HepG2 (cell line): ENCODE results near the gene ZIM2. TPM values are rescaled to one million over a fixed set of nuclear protein-coding genes. Genes with fewer than 3 reads are reported as not detected.

Experiments used
- ATAD3A ChIP-seq: sonication (generic); formaldehyde crosslinking; IDR thresholded peaks from 2 replicates; pipeline ENCODE4 v1.4.0; 2020; ENCODE audit warnings: missing genetic modification reagents
- CAMTA2 ChIP-seq: sonication (generic); formaldehyde crosslinking; IDR thresholded peaks from 2 replicates; pipeline ENCODE4 v1.4.0; 2020; ENCODE audit warnings: mild to moderate bottlenecking, missing genetic modification reagents, borderline replicate concordance
- CBX1 ChIP-seq: IDR thresholded peaks from one replicate; pipeline ENCODE4 v1.6.1; 2016; ENCODE audit warnings: antibody characterized with exemption, low read depth
- CBX5 ChIP-seq: sonication (generic); formaldehyde crosslinking; IDR thresholded peaks from 2 replicates; pipeline ENCODE4 v1.4.0; 2020; ENCODE audit warnings: missing genetic modification reagents, borderline replicate concordance
- CHD2 ChIP-seq: IDR thresholded peaks from 2 replicates; pipeline ENCODE4 v1.6.1; 2011; ENCODE audit warnings: low read depth, low read length, improper control_type of control experiment
- GTF2F1 ChIP-seq: fragments of 150-350 bp; IDR thresholded peaks from 2 replicates; pipeline ENCODE4 v1.6.1; 2014; ENCODE audit warnings: low read length
- GTF3A ChIP-seq: sonication (generic); formaldehyde crosslinking; conservative IDR thresholded peaks from 2 replicates; pipeline ENCODE4 v1.4.0; 2020; ENCODE audit warnings: mild to moderate bottlenecking, missing genetic modification reagents
- HES4 ChIP-seq: sonication (generic); formaldehyde crosslinking; IDR thresholded peaks from 2 replicates; pipeline ENCODE4 v1.9.0; 2021; ENCODE audit warnings: mild to moderate bottlenecking, missing genetic modification reagents, borderline replicate concordance
- HNF4A ChIP-seq: sonication (generic); formaldehyde crosslinking; IDR thresholded peaks from 2 replicates; pipeline ENCODE4 v1.4.0; 2020; ENCODE audit warnings: missing genetic modification reagents
- IKZF4 ChIP-seq: sonication (generic); formaldehyde crosslinking; IDR thresholded peaks from 2 replicates; pipeline ENCODE4 v1.5.1; 2020; ENCODE audit warnings: borderline replicate concordance, mild to moderate bottlenecking, low read depth, missing genetic modification reagents; ENCODE audit errors: not compliant biosample characterization
- KLF16 ChIP-seq, 2 experiments: sonication (generic) in 1 of 2; formaldehyde crosslinking in 1 of 2; IDR thresholded peaks; 2 replicates each; pipeline versions ENCODE4 v1.6.1 to v1.8.0; 2016 to 2023; ENCODE audit warnings: missing genetic modification reagents in 2 of 2, missing compliant biosample characterization in 1 of 2
- KMT2A ChIP-seq: sonication (generic); formaldehyde crosslinking; IDR thresholded peaks from 2 replicates; pipeline ENCODE4 v1.4.0; 2020; ENCODE audit warnings: missing genetic modification reagents
- MBD4 ChIP-seq: IDR thresholded peaks from 2 replicates; pipeline ENCODE4 v1.6.1; 2012; ENCODE audit warnings: low read length, inconsistent platforms, borderline replicate concordance
- MTA3 ChIP-seq: sonication (generic); formaldehyde crosslinking; IDR thresholded peaks from 2 replicates; pipeline ENCODE4 v1.4.0; 2020; ENCODE audit warnings: missing genetic modification reagents
- PCBP1 ChIP-seq: fragments of 200-400 bp; formaldehyde crosslinking; IDR thresholded peaks from 2 replicates; pipeline ENCODE4 v1.6.1; 2017; ENCODE audit warnings: mild to moderate bottlenecking, low read depth, low read length, borderline replicate concordance
- POGK ChIP-seq: sonication (generic); formaldehyde crosslinking; conservative IDR thresholded peaks from 2 replicates; pipeline ENCODE4 v1.8.0; 2022; ENCODE audit warnings: mild to moderate bottlenecking, moderate library complexity, missing genetic modification reagents
- POGZ ChIP-seq: sonication (generic); formaldehyde crosslinking; IDR thresholded peaks from 2 replicates; pipeline ENCODE4 v1.4.0; 2020; ENCODE audit warnings: mild to moderate bottlenecking, missing genetic modification reagents
- POLR2AphosphoS5 ChIP-seq: IDR thresholded peaks from 2 replicates; pipeline ENCODE4 v1.6.1; 2012; ENCODE audit warnings: low read depth, low read length
- SATB2 ChIP-seq: sonication (generic); formaldehyde crosslinking; IDR thresholded peaks from 2 replicates; pipeline ENCODE4 v1.5.0; 2020; ENCODE audit warnings: missing genetic modification reagents
- ZBTB7B ChIP-seq: sonication (generic); formaldehyde crosslinking; IDR thresholded peaks from 2 replicates; pipeline ENCODE4 v1.4.0; 2020; ENCODE audit warnings: missing genetic modification reagents
- ZFP36 ChIP-seq: fragments of 150-350 bp; IDR thresholded peaks from 2 replicates; pipeline ENCODE4 v1.6.1; 2018; ENCODE audit warnings: borderline replicate concordance, low read length, low read depth; ENCODE audit not compliant: partially characterized antibody
- ZNF256 ChIP-seq: sonication (generic); formaldehyde crosslinking; conservative IDR thresholded peaks from 2 replicates; pipeline ENCODE4 v1.4.0; 2020; ENCODE audit warnings: missing genetic modification reagents
- ZNF326 ChIP-seq: sonication (generic); formaldehyde crosslinking; IDR thresholded peaks from 2 replicates; pipeline ENCODE4 v1.4.0; 2020; ENCODE audit warnings: missing genetic modification reagents, borderline replicate concordance
- ZNF576 ChIP-seq: sonication (generic); formaldehyde crosslinking; IDR thresholded peaks from 2 replicates; pipeline ENCODE4 v1.4.0; 2020; ENCODE audit warnings: mild to moderate bottlenecking, missing genetic modification reagents
- ZNF772 ChIP-seq: sonication (generic); formaldehyde crosslinking; IDR thresholded peaks from 2 replicates; pipeline ENCODE4 v1.5.0; 2020; ENCODE audit warnings: mild to moderate bottlenecking, missing genetic modification reagents
- ZNF782 ChIP-seq: sonication (generic); formaldehyde crosslinking; IDR thresholded peaks from 2 replicates; pipeline ENCODE4 v1.4.0; 2020; ENCODE audit warnings: missing genetic modification reagents, mild to moderate bottlenecking, borderline replicate concordance
- ZNF816 ChIP-seq: sonication (generic); formaldehyde crosslinking; IDR thresholded peaks from 2 replicates; pipeline ENCODE4 v1.8.0; 2022; ENCODE audit warnings: missing genetic modification reagents, mild to moderate bottlenecking, borderline replicate concordance
- ZSCAN21 ChIP-seq: sonication (generic); formaldehyde crosslinking; IDR thresholded peaks from 2 replicates; pipeline ENCODE4 v1.8.0; 2022; ENCODE audit warnings: mild to moderate bottlenecking, missing genetic modification reagents, moderate library complexity, borderline replicate concordance
- ZSCAN31 ChIP-seq: sonication (generic); formaldehyde crosslinking; IDR thresholded peaks from 2 replicates; pipeline ENCODE4 v1.5.0; 2020; ENCODE audit warnings: low read depth, mild to moderate bottlenecking, missing genetic modification reagents
- polyA plus RNA-seq, 8 experiments: library from polyadenylated mRNA; depleted of rRNA in 3 of 8; stranded (reverse) in 7 of 8; unstranded in 1 of 8; fragments of >200 nt; fragmentation: Illumina TruSeq in 4 of 8; extraction: Trizol in 4 of 8; gene quantifications; 2 replicates each; pipeline versions ENCODE4 v1.2.1 to v1.2.3, GENCODE V29; 2011 to 2016; ENCODE audit warnings: low read depth in 4 of 8, missing spikeins in 1 of 8, mixed read lengths in 1 of 8; ENCODE audit not compliant: insufficient read depth in 1 of 8
- total RNA-seq, 5 experiments: library from RNA; depleted of rRNA; stranded (reverse); fragments of >200 nt; fragmentation: Illumina TruSeq; extraction: Trizol; gene quantifications; 2 replicates each; pipeline ENCODE4 v1.2.3, GENCODE V29; 2016; ENCODE audit warnings: low read depth in 1 of 5

Gene ZIM2
- total and polyA plus RNA-seq, 2 of the 13 experiments (the other 11 are each of a cell fraction or from before 2014, with no cell fraction given) = 7.2 to 10.3 TPM

- TF ChIP-seq IKZF4 (CRISPR knock-in tag) = no peak
- TF ChIP-seq ZSCAN21 = peak; percentile 89; the same call in 1 of the 2 replicates
- TF ChIP-seq CHD2 = no peak
- no peak for TF ChIP-seq ZNF816
- no peak for TF ChIP-seq CBX1
- TF ChIP-seq ZSCAN31 (CRISPR knock-in tag) = no peak; the same call in 1 of the 2 replicates
- peak; percentile 48; the same call in 1 of the 2 replicates for TF ChIP-seq POGZ (CRISPR knock-in tag)
- TF ChIP-seq ZNF772 (CRISPR knock-in tag) = no peak
- TF ChIP-seq POGK = peak; percentile 60; the same call in 1 of the 2 replicates
- no peak; the same call in 1 of the 2 replicates for TF ChIP-seq HES4 (CRISPR knock-in tag)
- peak in 1 of 2 experiments; percentile 38; a peak in 1 of 4 replicates for TF ChIP-seq KLF16 (CRISPR knock-in tag; IDR thresholded peaks at IDR 0.05)
- no peak for TF ChIP-seq PCBP1
- no peak; the same call in 1 of the 2 replicates for TF ChIP-seq KMT2A (CRISPR knock-in tag)
- no peak for TF ChIP-seq ZNF256 (CRISPR knock-in tag)
- TF ChIP-seq ZNF576 (CRISPR knock-in tag) = no peak
- peak; percentile 96 for TF ChIP-seq POLR2AphosphoS5
- TF ChIP-seq GTF2F1 = peak; percentile 58; the same call in 1 of the 2 replicates
- no peak; the same call in 1 of the 2 replicates for TF ChIP-seq ZNF782 (CRISPR knock-in tag)
- no peak for TF ChIP-seq ZNF326 (CRISPR knock-in tag)
- TF ChIP-seq CAMTA2 (CRISPR knock-in tag) = no peak; the same call in 1 of the 2 replicates
- TF ChIP-seq MTA3 = no peak
- TF ChIP-seq CBX5 = no peak
- no peak for TF ChIP-seq GTF3A (CRISPR knock-in tag)
- TF ChIP-seq ATAD3A (CRISPR knock-in tag) = no peak
- TF ChIP-seq SATB2 = 0 out of 2 replicates have a peak, but pooled peaks have one; percentile 24
- TF ChIP-seq HNF4A (CRISPR knock-in tag) = no peak
- no peak for TF ChIP-seq ZFP36
- TF ChIP-seq MBD4 = no peak
- peak; percentile 73; the same call in 1 of the 2 replicates for TF ChIP-seq ZBTB7B (CRISPR knock-in tag)
These were observed at the start of gene ZIM2, which contains the start of gene PEG3 (continued) for GRCh38 chr19:56840451-56841192.
